NCI-H1694 (cell line): ENCODE results near the gene FAM20A.
"Not testable (repeated sequence)": the region's sequence is repeated elsewhere in the genome, so short reads cannot be mapped to it uniquely, and the experiment has no call there.

Experiments used
- DNase-seq: peaks from one replicate; lab custom pipeline; 2025; lab: John Stamatoyannopoulos, UW

The FAM20A gene

GRCh38 chr17:68492394-68493054 lies 108.6 kb downstream of the FAM20A start:
- not testable (repeated sequence) for DNase-seq

- no peak for DNase-seq
Measured at GRCh38 chr17:68491381-68492231, 109.6 kb downstream of the FAM20A start.

GRCh38 chr17:68489919-68490318 lies 111.2 kb downstream of the FAM20A start:
- no peak for DNase-seq
